ENCODE data around the gene SUMO3.

The SUMO3 gene

GRCh38 chr21:44795342-44795741 is 22.5 kb downstream of the SUMO3 start:
- Histone ChIP-seq H3K79me1 (ENCODE audit: low read length) (peaks cover 29% of the 10 kb centered on the region), H4K5ac (ENCODE audit: low read length) (no peak overlapping the region), H4K8ac (ENCODE audit: low read depth, low read length) (no peak overlapping the region), H2BK15ac (replicated peaks; ENCODE audit: low read depth) (no peak overlapping the region), H3K4me1 (ENCODE audit: control insufficient read depth, low read depth, low read length) (peaks cover 5% of the 10 kb centered on the region), H3K9ac (ENCODE audit: low read length) (no peak overlapping the region), H3K23ac (ENCODE audit: low read length) (no peak overlapping the region), H3K79me2 (ENCODE audit: control insufficient read depth, insufficient read depth, low read length) (peaks cover 73% of the 10 kb centered on the region), H3K56ac (ENCODE audit: low read length) (no peak overlapping the region), H3K36me3 (ENCODE audit: control insufficient read depth, insufficient read depth, low read length) (no peaks in the 10 kb centered on the region), H3K27me3 (ENCODE audit: insufficient read depth, low read length, poor library complexity) (no peaks in the 10 kb centered on the region), H3K27ac (ENCODE audit: low read depth, low read length) (no peak overlapping the region), H3K4me2 (ENCODE audit: low read length) (no peak overlapping the region), H3K18ac (ENCODE audit: low read length) (no peak overlapping the region), H2AK5ac (ENCODE audit: low read length) (no peak overlapping the region), H3K4me3 (ENCODE audit: low read length) (no peak overlapping the region), H3K4ac (ENCODE audit: low read depth, low read length) (no peak overlapping the region), H2BK120ac (ENCODE audit: low read depth, low read length) (no peak overlapping the region), H2BK5ac (ENCODE audit: low read length) (no peak overlapping the region)
- no peak for DNase-seq
- WGBS (ENCODE audit: extremely low coverage, insufficient coverage, low lambda C conversion rate): no CpG with 5 or more reads among the region's 11 CpGs

- Histone ChIP-seq H3K9ac (ENCODE audit: low read length) (no peak overlapping the region), H3K27ac (ENCODE audit: low read depth, low read length) (no peak overlapping the region), H3K18ac (ENCODE audit: low read length) (no peak overlapping the region), H2BK5ac (ENCODE audit: low read length) (no peak overlapping the region), H3K56ac (ENCODE audit: low read length) (no peak overlapping the region), H2BK15ac (replicated peaks; ENCODE audit: low read depth) (no peak overlapping the region), H3K4ac (ENCODE audit: low read depth, low read length) (no peak overlapping the region), H3K79me2 (ENCODE audit: control insufficient read depth, insufficient read depth, low read length) (peaks cover 69% of the 10 kb centered on the region), H2AK5ac (ENCODE audit: low read length) (no peak overlapping the region), H3K36me3 (ENCODE audit: control insufficient read depth, insufficient read depth, low read length) (no peaks in the 10 kb centered on the region), H2BK120ac (ENCODE audit: low read depth, low read length) (no peak overlapping the region), H4K5ac (ENCODE audit: low read length) (no peak overlapping the region), H4K8ac (ENCODE audit: low read depth, low read length) (no peak overlapping the region), H3K27me3 (ENCODE audit: insufficient read depth, low read length, poor library complexity) (no peaks in the 10 kb centered on the region), H3K4me2 (ENCODE audit: low read length) (no peak overlapping the region), H3K79me1 (ENCODE audit: low read length) (peaks cover 33% of the 10 kb centered on the region), H3K4me3 (ENCODE audit: low read length) (no peak overlapping the region), H3K23ac (ENCODE audit: low read length) (no peak overlapping the region), H3K4me1 (ENCODE audit: control insufficient read depth, low read depth, low read length) (peaks cover 3% of the 10 kb centered on the region)
- DNase-seq: no peak
- no CpG with 5 or more reads among the region's 4 CpGs for WGBS (ENCODE audit: extremely low coverage, insufficient coverage, low lambda C conversion rate)
These were observed 24.1 kb downstream of the SUMO3 start for GRCh38 chr21:44793592-44794374.

GRCh38 chr21:44792702-44793591 is 24.9 kb downstream of the SUMO3 start:
- H3K23ac ChIP-seq (ENCODE audit: low read length): no peak overlapping the region
- H3K9ac ChIP-seq (ENCODE audit: low read length): peak overlapping the region; percentile 53
- no peak overlapping the region for H3K18ac ChIP-seq (ENCODE audit: low read length)
- H3K4me1 ChIP-seq (ENCODE audit: control insufficient read depth, low read depth, low read length): peaks cover 3% of the 10 kb centered on the region
- DNase-seq: peak; percentile 78
- no peak overlapping the region for H2BK120ac ChIP-seq (ENCODE audit: low read depth, low read length)
- no peak overlapping the region for H3K4me3 ChIP-seq (ENCODE audit: low read length)
- peaks cover 32% of the 10 kb centered on the region for H3K79me1 ChIP-seq (ENCODE audit: low read length)
- H3K4ac ChIP-seq (ENCODE audit: low read depth, low read length): no peak overlapping the region
- no peak overlapping the region for H4K5ac ChIP-seq (ENCODE audit: low read length)
- no peak overlapping the region for H2BK15ac ChIP-seq (replicated peaks; ENCODE audit: low read depth)
- no peak overlapping the region for H3K4me2 ChIP-seq (ENCODE audit: low read length)
- H3K27me3 ChIP-seq (ENCODE audit: insufficient read depth, low read length, poor library complexity): no peaks in the 10 kb centered on the region
- no CpG with 5 or more reads among the region's 10 CpGs for WGBS (ENCODE audit: extremely low coverage, insufficient coverage, low lambda C conversion rate)
- peaks cover 63% of the 10 kb centered on the region for H3K79me2 ChIP-seq (ENCODE audit: control insufficient read depth, insufficient read depth, low read length)
- no peak overlapping the region for H3K27ac ChIP-seq (ENCODE audit: low read depth, low read length)
- H3K56ac ChIP-seq (ENCODE audit: low read length): peak overlapping the region; percentile 71
- H4K8ac ChIP-seq (ENCODE audit: low read depth, low read length): no peak overlapping the region
- H2AK5ac ChIP-seq (ENCODE audit: low read length): no peak overlapping the region
- H3K36me3 ChIP-seq (ENCODE audit: control insufficient read depth, insufficient read depth, low read length): no peaks in the 10 kb centered on the region
- H2BK5ac ChIP-seq (ENCODE audit: low read length): no peak overlapping the region

GRCh38 chr21:44791993-44792392 is 25.9 kb downstream of the SUMO3 start:
- peaks cover 3% of the 10 kb centered on the region for H3K4me1 ChIP-seq (ENCODE audit: control insufficient read depth, low read depth, low read length)
- no peak overlapping the region for H3K56ac ChIP-seq (ENCODE audit: low read length)
- H2AK5ac ChIP-seq (ENCODE audit: low read length): no peak overlapping the region
- no peak overlapping the region for H3K4ac ChIP-seq (ENCODE audit: low read depth, low read length)
- H3K27me3 ChIP-seq (ENCODE audit: insufficient read depth, low read length, poor library complexity): no peaks in the 10 kb centered on the region
- no peak overlapping the region for H4K8ac ChIP-seq (ENCODE audit: low read depth, low read length)
- H3K4me3 ChIP-seq (ENCODE audit: low read length): no peak overlapping the region
- H2BK120ac ChIP-seq (ENCODE audit: low read depth, low read length): no peak overlapping the region
- 100% methylated on average over 1 of the region's 5 CpGs for WGBS (ENCODE audit: extremely low coverage, insufficient coverage, low lambda C conversion rate)
- no peak overlapping the region for H3K9ac ChIP-seq (ENCODE audit: low read length)
- no peak for DNase-seq
- no peak overlapping the region for H3K23ac ChIP-seq (ENCODE audit: low read length)
- H3K18ac ChIP-seq (ENCODE audit: low read length): no peak overlapping the region
- H3K27ac ChIP-seq (ENCODE audit: low read depth, low read length): no peak overlapping the region
- peaks cover 32% of the 10 kb centered on the region for H3K79me1 ChIP-seq (ENCODE audit: low read length)
- H3K4me2 ChIP-seq (ENCODE audit: low read length): no peak overlapping the region
- H3K79me2 ChIP-seq (ENCODE audit: control insufficient read depth, insufficient read depth, low read length): peaks cover 62% of the 10 kb centered on the region
- H2BK5ac ChIP-seq (ENCODE audit: low read length): no peak overlapping the region
- no peaks in the 10 kb centered on the region for H3K36me3 ChIP-seq (ENCODE audit: control insufficient read depth, insufficient read depth, low read length)
- H2BK15ac ChIP-seq (replicated peaks; ENCODE audit: low read depth): no peak overlapping the region
- no peak overlapping the region for H4K5ac ChIP-seq (ENCODE audit: low read length)

GRCh38 chr21:44791246-44791645 is 26.6 kb downstream of the SUMO3 start:
- WGBS (ENCODE audit: extremely low coverage, insufficient coverage, low lambda C conversion rate): no CpG with 5 or more reads among the region's 5 CpGs
- Histone ChIP-seq H3K27ac (ENCODE audit: low read depth, low read length) (no peak overlapping the region), H3K36me3 (ENCODE audit: control insufficient read depth, insufficient read depth, low read length) (no peaks in the 10 kb centered on the region)

More at GRCh38 chr21:44791246-44791645, 26.6 kb downstream of the SUMO3 start:
- Histone ChIP-seq H3K4me3 (ENCODE audit: low read length) (no peak overlapping the region), H2BK120ac (ENCODE audit: low read depth, low read length) (no peak overlapping the region), H3K4ac (ENCODE audit: low read depth, low read length) (no peak overlapping the region), H4K8ac (ENCODE audit: low read depth, low read length) (no peak overlapping the region), H3K56ac (ENCODE audit: low read length) (no peak overlapping the region), H3K79me1 (ENCODE audit: low read length) (peaks cover 31% of the 10 kb centered on the region), H3K23ac (ENCODE audit: low read length) (no peak overlapping the region), H4K5ac (ENCODE audit: low read length) (no peak overlapping the region), H3K4me1 (ENCODE audit: control insufficient read depth, low read depth, low read length) (peaks cover 3% of the 10 kb centered on the region), H3K9ac (ENCODE audit: low read length) (no peak overlapping the region), H3K27me3 (ENCODE audit: insufficient read depth, low read length, poor library complexity) (no peaks in the 10 kb centered on the region), H2BK5ac (ENCODE audit: low read length) (no peak overlapping the region), H2BK15ac (replicated peaks; ENCODE audit: low read depth) (no peak overlapping the region), H3K4me2 (ENCODE audit: low read length) (no peak overlapping the region), H3K18ac (ENCODE audit: low read length) (no peak overlapping the region), H2AK5ac (ENCODE audit: low read length) (no peak overlapping the region), H3K79me2 (ENCODE audit: control insufficient read depth, insufficient read depth, low read length) (peaks cover 60% of the 10 kb centered on the region)
- DNase-seq: no peak

Data from mesendoderm (in vitro differentiated cells).